ENCODE results near the gene ACAP1.

DNA sequence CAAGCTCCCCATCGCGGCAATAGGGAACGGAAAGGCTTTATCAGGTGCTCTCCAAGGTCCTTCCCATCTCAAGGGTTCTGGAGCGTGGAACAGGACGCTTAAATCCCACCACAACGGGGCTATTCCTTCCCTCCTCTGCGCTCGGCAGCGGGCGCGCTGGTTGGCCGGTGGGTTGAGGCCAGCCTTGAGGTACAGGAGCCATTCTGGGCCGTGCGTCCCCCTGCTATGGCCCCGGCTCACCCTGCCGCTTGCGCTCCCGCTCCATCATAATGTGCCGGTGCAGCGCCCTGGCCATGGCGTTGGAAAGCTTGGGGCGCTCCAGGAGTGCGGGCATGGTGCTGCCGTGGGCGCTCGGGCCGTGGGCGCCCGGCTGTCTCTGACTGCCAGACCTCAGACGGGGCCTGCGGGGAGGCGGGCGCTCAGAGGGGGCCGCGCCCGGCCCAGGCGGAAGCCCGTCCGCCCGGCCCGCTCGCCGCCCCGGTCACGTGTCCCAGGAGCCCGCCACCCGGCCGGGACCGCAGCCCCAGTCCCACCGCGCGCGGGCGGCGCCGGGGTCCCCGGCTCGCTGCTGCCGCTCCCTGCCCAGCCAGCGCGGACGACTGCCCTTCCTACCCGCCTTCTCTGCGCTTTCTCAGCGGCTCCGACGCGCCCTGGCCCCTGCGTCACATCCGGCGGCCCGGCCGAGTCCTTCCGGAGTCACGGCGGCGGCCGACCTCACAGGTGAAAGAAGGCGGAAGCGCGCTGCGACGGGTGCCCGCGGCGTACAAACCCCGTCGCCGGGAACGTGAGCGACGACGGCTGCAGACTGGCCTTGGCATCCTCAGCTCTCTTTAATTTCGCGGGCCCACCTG is 21.4 kb upstream of the ACAP1 start, which contains the start of gene GPS2:
- no peak for TF ChIP-seq LEF1 (IDR thresholded peaks at IDR 0.05; ENCODE audit: borderline replicate concordance)
- no peak for TF ChIP-seq FOXA1 (IDR thresholded peaks at IDR 0.05)
- no peak for TF ChIP-seq FOXK2 (IDR thresholded peaks at IDR 0.05)
- TF ChIP-seq ZNF384 (IDR thresholded peaks at IDR 0.05), result no peak

Data from HEK293T (cell line).